Glomerular visceral epithelial cell (primary cell): ENCODE data around the gene PCYT2.
"Not testable (repeated sequence)": the region's sequence is repeated elsewhere in the genome, so short reads cannot be mapped to it uniquely, and the experiment has no call there.

ENCODE experiments used
- DNase-seq: peaks from one replicate; pipeline ENCODE4 v3.0.0-alpha.2; 2016; ENCODE audit errors: extremely low spot score

Gene PCYT2

DNA sequence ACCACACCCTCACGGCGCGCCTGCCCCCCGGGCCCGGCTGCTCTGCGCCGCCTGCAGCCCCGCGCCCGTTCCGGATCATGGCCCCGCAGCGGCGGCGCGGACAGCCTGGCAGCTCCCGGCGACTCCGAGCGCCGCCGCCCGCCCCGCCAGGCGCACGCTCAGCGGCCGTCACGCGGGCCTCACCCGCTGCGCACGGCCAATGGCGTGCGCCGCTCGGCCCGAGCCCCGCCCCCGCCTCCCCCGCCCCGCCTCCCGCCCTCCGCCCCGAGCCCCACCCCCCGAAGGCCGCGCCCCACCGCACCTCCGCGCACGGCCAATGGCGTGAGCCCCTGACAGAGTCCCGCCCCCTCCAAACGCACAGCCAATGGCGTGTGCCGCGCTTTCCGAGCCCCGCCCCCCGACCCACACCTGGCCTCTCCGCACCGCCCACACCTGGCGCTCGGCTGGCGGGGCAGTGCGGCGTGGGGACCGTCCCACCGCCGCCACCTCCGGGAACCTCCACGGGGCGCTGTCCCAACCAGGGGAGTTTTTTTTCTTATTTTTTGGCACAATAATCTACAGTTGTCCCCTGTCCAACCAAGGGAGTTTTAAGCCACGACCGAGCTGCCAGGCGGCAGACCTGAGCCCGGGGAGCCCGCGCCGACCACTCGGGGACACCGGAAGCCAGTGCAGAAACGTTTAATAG is at the start of gene PCYT2:
Gene PCYT2 (minus strand): TSS at position 123 of the 685 bp plus-strand sequence. CDS start 44 bp downstream, at position 79.
- peak; percentile 90 for DNase-seq

DNA sequence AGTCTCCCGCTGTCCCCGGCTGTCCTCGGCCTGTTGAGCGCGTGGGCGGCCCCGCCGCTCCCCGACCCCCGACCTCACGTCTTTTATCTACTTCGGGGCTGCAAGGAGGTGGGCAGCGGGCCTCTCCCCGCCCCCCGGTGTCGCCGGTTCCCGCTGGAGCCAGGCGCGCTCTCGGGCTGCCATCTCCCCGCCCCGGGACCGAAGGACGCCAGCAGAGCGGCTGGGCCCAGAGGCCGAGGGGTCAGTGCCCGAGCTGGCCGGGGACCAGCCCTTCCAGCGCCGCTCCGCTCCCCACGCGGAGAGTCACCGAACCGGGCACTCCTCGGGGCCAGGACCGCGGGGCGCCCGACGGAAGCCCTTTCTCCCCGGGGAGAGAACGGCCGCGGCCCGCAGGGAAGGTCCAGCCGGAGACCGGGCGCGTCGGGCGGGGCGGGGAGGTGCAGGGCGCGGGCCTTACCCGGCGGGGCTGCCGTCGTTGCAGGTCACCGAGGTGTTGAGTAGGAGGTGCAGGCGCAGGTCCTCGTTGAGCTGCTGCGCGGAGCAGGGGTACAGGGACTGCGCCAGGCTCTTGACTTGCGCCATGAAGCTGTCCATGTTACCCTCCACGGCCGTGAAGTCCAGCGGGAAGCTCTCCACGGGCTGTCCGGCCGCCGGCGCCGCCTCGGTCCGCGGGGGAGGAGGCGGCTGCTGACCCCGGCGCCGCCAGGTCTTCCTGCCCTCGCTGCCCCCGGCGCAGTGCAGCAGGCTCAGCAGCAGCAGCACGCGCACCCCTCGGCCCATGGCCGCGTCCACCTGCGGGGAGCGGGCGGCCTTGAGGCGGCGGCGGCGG is 49.1 kb upstream of the PCYT2 start:
- DNase-seq, result no peak

GRCh38 chr17:81959362-81960129 is 48.3 kb upstream of the PCYT2 start:
- peak; percentile 65 for DNase-seq

DNA sequence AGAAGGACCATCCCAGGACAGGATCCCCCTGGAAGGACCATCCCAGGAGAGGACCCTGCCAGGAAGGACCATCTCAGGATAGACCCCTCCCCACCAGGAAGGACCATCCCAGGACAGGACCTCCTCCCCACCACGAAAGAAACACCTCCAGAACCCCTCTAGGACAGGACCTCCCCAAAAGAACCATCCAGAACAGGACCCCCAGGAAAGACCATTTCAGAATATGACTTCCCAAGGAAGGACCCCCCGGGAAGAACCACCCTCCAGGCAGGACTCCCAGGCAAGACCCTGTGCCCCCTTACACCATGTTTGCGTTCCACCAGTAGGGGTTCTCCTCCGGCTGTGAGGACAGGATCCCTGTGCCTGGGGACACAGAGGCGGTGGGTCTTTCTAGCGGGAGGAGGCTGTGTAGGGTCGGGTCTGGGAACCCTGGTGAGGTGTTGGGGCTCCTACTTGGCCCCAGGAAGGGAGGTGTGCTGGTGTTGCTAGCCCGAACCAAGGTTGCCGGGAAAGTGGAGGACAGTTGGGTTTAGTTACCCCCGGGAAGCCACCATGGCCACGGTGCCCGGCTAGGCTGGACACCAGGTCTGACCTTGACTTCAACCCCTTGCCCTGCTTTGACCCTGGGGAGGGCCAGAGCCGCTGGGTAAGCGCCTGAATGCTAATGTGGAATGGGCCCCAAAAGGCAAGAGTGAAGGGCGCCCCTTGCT is 47.6 kb upstream of the PCYT2 start:
- no peak for DNase-seq

GRCh38 chr17:81957691-81958432 is 46.7 kb upstream of the PCYT2 start:
- no peak for DNase-seq

DNA sequence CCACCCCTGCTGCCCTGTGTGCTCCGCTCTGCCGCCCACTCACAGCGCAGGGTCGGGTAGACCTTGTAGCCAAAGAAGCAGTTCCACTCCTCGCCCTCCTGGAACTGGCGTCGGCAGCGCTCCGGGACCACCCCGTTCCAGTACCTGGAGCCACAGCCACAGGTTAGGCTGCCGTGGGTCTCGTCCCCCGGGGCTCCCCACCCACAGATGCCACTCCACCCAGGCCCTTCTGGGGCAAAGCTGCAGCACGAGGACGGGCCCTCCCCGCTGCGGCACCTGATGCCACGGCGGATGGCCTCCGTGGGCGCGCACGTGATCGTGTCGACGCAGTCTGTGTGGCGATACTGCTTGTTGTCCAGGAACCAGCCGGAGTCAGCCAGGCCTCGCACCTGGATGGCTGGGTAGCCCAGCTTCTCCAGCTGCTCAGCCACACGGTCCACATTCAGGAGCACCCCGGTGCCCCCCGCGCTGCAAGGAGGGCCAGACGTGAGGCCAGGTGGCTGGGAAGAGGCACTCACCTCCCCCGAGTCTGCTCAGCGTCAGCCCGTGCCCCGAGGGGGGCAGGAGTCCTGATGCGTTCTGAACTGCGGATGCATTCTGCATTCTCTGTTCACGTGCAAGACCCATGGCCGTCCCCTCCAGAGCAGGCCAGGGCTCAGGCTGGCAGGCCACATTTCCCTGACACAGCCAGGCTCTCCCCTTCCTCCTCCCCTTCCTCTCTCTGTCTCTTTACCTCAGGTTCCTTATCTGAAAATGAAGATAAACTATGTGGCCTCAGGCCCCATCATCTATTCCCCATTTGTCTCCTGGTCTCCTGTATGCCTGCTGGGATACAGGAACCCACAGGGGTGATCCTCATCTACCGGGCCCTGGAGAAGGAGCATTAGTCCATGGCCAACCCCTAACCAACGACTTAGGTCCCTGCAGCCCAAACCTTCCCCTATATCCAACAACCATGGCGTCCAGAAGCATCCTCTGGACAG is 45.7 kb upstream of the PCYT2 start:
- no peak for DNase-seq

DNA sequence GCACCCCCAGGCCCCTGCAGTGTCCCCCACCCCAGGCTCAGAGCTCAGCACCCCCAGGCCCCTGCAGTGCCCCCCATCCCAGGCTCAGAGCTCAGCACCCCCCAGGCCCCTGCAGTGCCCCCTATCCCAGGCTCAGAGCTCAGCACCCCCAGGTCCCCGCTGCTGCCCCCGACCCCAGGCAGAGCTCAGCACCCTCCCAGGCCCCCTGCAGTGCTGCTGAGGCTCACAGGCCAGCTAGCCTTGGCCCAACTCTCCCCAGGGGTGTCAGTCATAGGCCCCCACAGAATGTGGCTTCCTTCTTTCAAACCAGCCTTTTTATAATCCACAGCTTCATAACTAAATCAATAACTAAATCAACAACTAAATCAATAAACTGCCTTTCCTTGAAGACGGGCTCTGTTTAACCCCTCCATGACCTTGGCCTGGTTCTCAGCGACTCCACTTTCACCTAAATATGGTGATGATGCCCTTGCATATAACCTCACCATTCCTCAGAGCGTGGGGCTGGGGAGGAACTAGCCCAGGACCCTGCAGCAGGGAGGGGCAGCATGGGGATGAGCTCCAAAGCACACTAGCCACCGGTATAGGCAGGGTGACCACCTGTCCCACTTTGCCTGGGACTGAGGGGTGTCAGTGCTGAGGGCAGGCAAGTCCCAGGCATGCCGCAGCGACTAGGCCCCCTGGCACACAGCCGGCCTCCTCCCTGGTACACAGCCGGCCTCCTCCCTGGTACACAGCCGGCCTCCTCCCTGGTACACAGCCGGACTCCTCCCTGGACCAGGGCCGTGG is 44.8 kb upstream of the PCYT2 start:
- DNase-seq, result no peak

DNA sequence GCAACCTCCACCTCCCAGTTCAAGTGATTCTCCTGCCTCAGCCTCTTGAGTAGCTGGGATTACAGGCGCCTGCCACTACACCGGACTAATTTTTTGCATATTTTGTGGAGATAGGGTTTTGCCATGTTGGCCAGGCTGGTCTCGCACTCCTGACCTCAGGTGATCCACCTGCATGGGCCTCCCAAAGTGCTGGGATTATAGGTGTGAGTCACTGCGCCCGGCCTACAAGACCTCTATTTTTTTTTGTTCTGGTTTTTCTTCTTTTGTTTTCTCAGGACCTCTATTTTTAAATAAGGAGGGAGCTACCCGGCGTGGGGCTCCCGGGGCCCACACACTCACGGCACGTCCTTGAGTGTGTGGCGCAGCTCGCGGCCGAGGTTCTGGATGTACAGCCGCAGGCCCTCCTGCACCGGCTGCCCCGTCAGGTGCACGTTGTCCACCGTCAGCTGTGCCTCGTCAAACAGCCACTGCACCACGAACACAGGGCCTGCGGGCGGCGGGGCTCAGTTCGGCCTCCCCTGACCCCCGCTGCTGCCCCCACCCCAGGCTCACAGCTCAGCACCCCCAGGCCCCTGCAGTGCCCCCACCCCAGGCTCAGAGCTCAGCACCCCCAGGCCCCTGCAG is 44.0 kb upstream of the PCYT2 start:
- DNase-seq, result no peak

DNA sequence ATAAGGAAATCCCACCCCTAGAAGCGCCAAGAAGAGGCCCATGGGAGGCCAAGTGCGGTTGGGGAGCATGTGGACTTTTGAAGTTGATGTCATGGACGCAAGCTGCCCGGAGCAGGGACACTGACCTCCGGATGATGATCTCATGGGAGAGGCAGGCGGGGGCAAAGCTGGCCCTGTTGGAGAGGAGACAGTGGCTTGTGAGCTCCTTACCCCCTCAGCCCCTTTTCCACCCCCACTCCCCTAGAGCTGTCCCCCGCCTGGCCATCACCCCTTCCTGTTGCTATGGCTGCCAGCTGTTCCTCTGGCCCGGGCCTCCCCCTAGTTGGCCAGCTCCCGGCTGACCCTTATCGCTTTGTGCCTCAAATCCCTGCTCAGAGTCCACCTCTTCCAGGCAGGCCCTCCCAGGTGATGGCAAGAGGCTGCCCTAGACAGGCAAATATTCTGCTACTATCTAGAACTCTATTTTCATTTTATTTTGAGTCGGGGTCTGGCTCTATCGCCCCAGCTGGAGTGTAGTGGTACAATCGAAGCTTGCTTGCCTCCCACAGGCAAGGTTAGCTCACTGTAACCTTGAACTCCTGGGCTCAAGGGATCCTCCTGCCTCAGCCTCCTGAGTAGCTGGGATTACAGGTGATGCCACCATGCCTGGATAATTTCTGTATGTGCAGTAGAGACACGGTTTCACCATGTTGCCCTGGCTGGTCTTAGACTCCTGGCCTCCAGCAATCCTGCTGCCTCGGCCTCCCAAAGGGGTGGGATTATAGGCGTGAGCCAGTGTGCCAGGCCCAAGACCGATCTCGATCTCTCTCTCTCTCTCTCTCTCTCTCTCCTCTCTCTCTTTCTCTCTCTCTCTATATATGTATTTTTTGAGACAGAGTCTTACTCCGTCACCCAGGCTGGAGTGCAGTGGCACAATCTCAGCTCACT is 43.2 kb upstream of the PCYT2 start:
- peak; percentile 26 for DNase-seq

GRCh38 chr17:81953443-81953842 is 42.2 kb upstream of the PCYT2 start:
- DNase-seq, result not testable (repeated sequence)

GRCh38 chr17:81952792-81953228 is 41.6 kb upstream of the PCYT2 start:
- DNase-seq, result no peak

DNA sequence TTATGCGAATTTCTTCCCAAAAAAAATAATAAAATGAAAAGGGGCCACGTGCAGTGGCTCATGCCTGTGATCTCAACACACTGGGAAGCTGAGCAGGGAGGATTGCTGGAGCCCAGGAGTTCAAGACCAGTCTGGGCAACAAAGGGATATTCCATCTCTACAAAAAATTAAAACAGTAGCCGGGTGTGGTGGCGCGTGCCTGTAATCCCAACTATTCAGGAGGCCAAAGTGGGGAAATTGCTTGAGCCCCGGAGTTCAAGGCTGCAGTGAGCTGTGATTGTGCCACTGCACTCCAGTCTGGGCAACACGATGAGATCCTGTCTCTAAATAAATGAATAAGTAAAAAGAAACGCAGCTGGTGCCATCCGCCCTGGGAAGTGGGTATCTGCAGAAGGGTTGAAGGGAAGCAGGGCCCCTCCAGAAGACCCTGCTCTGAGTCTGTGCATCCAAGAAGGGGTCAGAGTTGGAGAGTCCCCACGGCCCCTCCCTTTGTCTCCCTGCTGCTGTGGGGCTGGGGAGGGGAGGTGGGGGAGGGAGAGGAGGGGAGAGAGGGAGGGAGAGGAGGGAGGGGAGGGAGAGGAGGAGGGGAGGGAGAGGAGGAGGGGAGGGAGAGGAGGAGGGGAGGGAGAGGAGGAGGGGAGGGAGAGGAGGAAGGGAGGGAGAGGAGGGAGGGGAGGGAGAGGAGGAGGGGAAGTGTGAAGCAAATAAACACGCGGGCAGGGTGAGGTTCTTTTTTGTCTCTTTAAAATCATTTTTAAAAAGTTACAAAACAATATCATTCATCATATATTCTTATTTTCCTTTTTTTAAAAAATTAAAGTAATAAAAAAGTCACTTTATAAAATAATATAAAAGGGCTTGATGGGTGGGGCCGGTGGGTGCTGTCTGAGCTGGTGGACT is 40.8 kb upstream of the PCYT2 start:
- no peak for DNase-seq

DNA sequence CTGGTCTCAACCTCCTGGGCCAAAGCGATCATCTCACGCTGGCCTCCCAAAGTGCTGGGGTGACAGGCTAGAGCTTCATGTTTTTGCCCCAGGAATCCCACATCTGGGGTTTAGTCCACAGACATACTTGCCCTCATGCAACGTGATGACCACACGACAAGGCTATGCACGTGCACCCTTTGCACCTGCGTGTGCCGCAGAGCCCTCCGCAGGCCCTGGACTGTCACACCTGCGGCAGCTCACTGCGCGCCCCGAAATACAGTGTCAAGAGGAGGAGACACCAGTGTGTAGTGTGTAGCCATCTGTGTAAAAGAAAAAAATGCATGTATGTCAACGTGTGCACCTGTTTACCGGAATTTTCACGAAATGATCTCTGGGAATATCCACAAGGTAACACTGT is 39.3 kb upstream of the PCYT2 start:
- no peak for DNase-seq

DNA sequence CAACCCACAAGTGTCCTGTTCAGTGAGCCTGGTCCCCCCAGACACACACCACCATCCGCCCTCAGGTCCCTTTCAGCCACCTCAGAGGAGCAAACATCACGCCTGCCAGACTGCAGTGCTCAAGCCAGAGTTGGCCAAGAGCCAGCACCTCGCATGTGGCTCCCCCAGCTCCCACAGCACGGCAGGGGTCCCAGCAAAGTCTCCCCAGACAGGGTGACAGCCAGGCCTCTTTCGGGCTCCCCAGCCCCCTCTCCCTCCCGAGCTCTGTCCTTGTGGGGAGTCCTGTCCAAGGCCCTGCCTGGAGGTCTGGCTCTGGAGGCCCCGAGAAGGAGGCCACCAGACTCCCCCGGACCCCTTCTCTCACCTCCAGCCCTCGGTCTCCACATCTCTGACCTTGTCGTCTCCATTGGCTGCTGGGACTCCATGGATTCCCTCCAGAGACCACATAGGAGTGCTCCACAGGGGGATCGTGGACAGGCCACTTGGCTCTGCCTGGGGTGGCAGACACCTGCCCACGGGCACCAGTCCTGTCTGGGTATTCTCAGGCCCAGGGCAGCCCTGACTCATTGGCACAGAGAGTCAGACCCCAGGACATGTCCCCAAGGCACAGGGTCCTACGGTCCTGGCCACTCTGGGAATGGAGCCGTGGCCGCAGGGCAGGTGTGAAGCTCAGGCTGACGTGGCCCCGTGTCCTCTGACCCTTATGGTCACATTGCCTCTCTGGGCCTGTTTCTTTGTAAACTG is 37.6 kb upstream of the PCYT2 start:
- no peak for DNase-seq

DNA sequence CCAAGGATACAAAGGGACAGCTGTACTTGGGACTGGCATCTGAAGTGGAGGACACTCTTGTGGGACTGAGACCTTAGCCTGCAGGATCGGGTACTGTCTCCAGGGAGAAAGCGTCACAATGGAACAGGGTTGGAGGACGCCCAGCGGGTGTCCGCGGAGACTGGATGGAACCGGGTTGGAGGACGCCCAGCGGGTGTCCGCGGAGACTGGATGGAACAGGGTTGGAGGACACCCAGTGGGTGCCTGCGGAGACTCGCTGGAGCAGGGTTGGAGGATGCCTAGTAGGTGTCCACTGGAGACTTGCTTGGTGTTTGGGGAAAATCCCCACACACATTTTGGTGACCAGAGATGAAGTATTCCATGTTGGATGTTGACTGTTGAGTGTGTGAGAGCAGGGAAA is 36.0 kb upstream of the PCYT2 start, which contains the start of gene MYADML2:
Gene MYADML2 (minus strand): TSS at position 45 of the 400 bp plus-strand sequence. CDS start 5,492 bp downstream, outside the sequence.
- no peak for DNase-seq
